ENCODE measurements around the gene TMEM175. TPM values are rescaled to one million over a fixed set of nuclear protein-coding genes. Genes with fewer than 3 reads are reported as not detected.

The TMEM175 gene
- total RNA-seq, 2 experiments from 2014 or later: 12.5 to 33.1 TPM

DNA sequence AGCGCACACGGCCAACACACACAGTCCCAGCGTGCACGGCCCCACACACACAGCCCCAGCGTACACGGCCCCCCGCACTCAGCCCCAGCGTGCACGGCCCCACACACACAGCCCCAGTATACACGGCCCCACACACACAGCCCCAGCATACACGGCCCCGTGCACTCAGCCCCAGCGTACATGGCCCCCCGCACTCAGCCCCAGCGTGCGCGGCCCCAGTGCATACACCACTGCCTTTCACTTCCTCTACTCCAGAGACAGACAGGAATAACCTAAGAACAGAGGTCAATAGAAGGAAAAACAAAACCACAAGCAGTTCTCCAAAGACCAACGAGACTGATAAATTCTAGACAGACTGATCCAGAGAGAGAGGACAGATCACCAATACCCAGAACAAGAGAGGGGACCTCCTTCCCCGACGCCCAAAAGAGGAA, 17.2 kb upstream of the TMEM175 start:
- POLR2A ChIA-PET: no interaction called here
- peaks cover 20% of the 10 kb centered on the region for H3K4me1 ChIP-seq (ENCODE audit: insufficient read depth, low read length, poor library complexity, severe bottlenecking)
- peak overlapping the region; percentile 14 for H3K27ac ChIP-seq (ENCODE audit: low read depth, low read length, poor library complexity, severe bottlenecking)
- peak overlapping the region; percentile 23 for H3K4me3 ChIP-seq (ENCODE audit: low read depth, low read length, poor library complexity, severe bottlenecking)
- no peak overlapping the region for H2AFZ ChIP-seq (ENCODE audit: low read length)
- peaks cover 18% of the 10 kb centered on the region for H3K9me3 ChIP-seq (ENCODE audit: low read length)
- peaks cover 53% of the 10 kb centered on the region for H3K79me2 ChIP-seq (ENCODE audit: insufficient read depth, low read depth, low read length)
- intact Hi-C loops (cut with micrococcal nuclease; ENCODE audit: unreplicated experiment): no loop called here
- DNase-seq (ENCODE audit: low spot score): no peak
- H3K9me2 ChIP-seq (ENCODE audit: insufficient read depth, low read length): no peaks in the 10 kb centered on the region
- H3K36me3 ChIP-seq (ENCODE audit: insufficient read depth, low read length): peaks cover 36% of the 10 kb centered on the region
- H4K20me1 ChIP-seq (ENCODE audit: insufficient read depth, low read length): no peaks in the 10 kb centered on the region
- TF ChIP-seq CTCF (conservative IDR thresholded peaks at IDR 0.05; ENCODE audit: low read length) (no peak), EZH2phosphoT487 (IDR thresholded peaks at IDR 0.05; ENCODE audit: borderline replicate concordance, low read depth, low read length) (no peak)
- H3K4me2 ChIP-seq (ENCODE audit: low read length): peak overlapping the region; percentile 51
- no TSS peak for BruUV-seq (replicated peaks)
- CTCF ChIA-PET (ENCODE audit: unreplicated experiment): no interaction called here

DNA sequence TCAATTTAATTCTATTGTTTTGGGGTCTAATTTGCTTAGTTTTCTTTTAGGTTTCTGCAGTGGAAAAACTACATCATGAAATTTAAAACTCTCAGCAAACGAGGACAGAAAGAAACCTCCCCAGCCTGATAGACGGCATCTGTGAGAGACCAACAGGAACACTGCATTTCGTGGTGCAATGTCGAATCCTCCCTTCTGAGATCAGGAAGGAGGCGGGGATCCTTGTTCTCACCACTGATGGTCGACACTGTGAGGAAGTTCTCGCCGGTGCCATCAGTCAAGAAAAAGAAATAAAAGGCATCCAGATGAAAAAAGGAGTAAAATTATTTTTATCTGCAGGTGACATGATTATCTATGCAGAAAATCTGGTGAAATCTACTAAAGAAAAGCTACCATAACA, 16.7 kb upstream of the TMEM175 start:
- no TSS peak for BruUV-seq (replicated peaks)
- H3K4me2 ChIP-seq (ENCODE audit: low read length): peak overlapping the region; percentile 51
- H3K9me2 ChIP-seq (ENCODE audit: insufficient read depth, low read length): no peaks in the 10 kb centered on the region
- TF ChIP-seq EZH2phosphoT487 (IDR thresholded peaks at IDR 0.05; ENCODE audit: borderline replicate concordance, low read depth, low read length) (no peak), CTCF (conservative IDR thresholded peaks at IDR 0.05; ENCODE audit: low read length) (no peak)
- H3K27ac ChIP-seq (ENCODE audit: low read depth, low read length, poor library complexity, severe bottlenecking): peak overlapping the region; percentile 14
- H3K36me3 ChIP-seq (ENCODE audit: insufficient read depth, low read length): peaks cover 38% of the 10 kb centered on the region
- H2AFZ ChIP-seq (ENCODE audit: low read length): no peak overlapping the region
- no peaks in the 10 kb centered on the region for H4K20me1 ChIP-seq (ENCODE audit: insufficient read depth, low read length)
- ChIA-PET CTCF (ENCODE audit: unreplicated experiment) (no interaction called here), POLR2A (no interaction called here)
- peak; percentile 33 for DNase-seq (ENCODE audit: low spot score)
- peak overlapping the region; percentile 23 for H3K4me3 ChIP-seq (ENCODE audit: low read depth, low read length, poor library complexity, severe bottlenecking)
- peaks cover 58% of the 10 kb centered on the region for H3K79me2 ChIP-seq (ENCODE audit: insufficient read depth, low read depth, low read length)
- peaks cover 20% of the 10 kb centered on the region for H3K4me1 ChIP-seq (ENCODE audit: insufficient read depth, low read length, poor library complexity, severe bottlenecking)
- intact Hi-C loops (cut with micrococcal nuclease; ENCODE audit: unreplicated experiment): no loop called here
- peaks cover 18% of the 10 kb centered on the region for H3K9me3 ChIP-seq (ENCODE audit: low read length)

GRCh38 chr4:917466-917865, 14.8 kb upstream of the TMEM175 start:
- no peak overlapping the region for H3K4me2 ChIP-seq (ENCODE audit: low read length)
- H4K20me1 ChIP-seq (ENCODE audit: insufficient read depth, low read length): no peaks in the 10 kb centered on the region
- peaks cover 38% of the 10 kb centered on the region for H3K4me1 ChIP-seq (ENCODE audit: insufficient read depth, low read length, poor library complexity, severe bottlenecking)
- POLR2A ChIA-PET: no interaction called here
- intact Hi-C loops (cut with micrococcal nuclease; ENCODE audit: unreplicated experiment): no loop called here
- H3K4me3 ChIP-seq (ENCODE audit: low read depth, low read length, poor library complexity, severe bottlenecking): no peak overlapping the region
- no peak overlapping the region for H3K27ac ChIP-seq (ENCODE audit: low read depth, low read length, poor library complexity, severe bottlenecking)
- H2AFZ ChIP-seq (ENCODE audit: low read length): no peak overlapping the region
- H3K9me2 ChIP-seq (ENCODE audit: insufficient read depth, low read length): no peaks in the 10 kb centered on the region
- DNase-seq (ENCODE audit: low spot score): no peak
- BruUV-seq (replicated peaks): no TSS peak
- H3K79me2 ChIP-seq (ENCODE audit: insufficient read depth, low read depth, low read length): peaks cover 77% of the 10 kb centered on the region
- H3K9me3 ChIP-seq (ENCODE audit: low read length): peaks cover 18% of the 10 kb centered on the region
- TF ChIP-seq CTCF (conservative IDR thresholded peaks at IDR 0.05; ENCODE audit: low read length) (no peak), EZH2phosphoT487 (IDR thresholded peaks at IDR 0.05; ENCODE audit: borderline replicate concordance, low read depth, low read length) (no peak)
- peaks cover 32% of the 10 kb centered on the region for H3K36me3 ChIP-seq (ENCODE audit: insufficient read depth, low read length)
- CTCF ChIA-PET (ENCODE audit: unreplicated experiment): no interaction called here

Measured in OCI-LY7 (cell line).